HL-60 (cell line): Measurements from ENCODE around the gene PHF21B.

Experiments
- DNase-seq, 2 experiments: peaks; one replicate each; pipeline ENCODE4 v3.0.0-alpha.2; 2010 to 2020; ENCODE audit warnings: low read depth in 1 of 2, low spot score in 1 of 2
- H3K27ac ChIP-seq: fragments of 250-450 bp; sonication (Bioruptor Pico); replicated peaks from 2 replicates; pipeline ENCODE4 v1.5.1; 2020; ENCODE audit warnings: mild to moderate bottlenecking, moderate library complexity
- H3K27me3 ChIP-seq: fragments of 250-450 bp; sonication (Bioruptor Pico); 2 replicates; pipeline ENCODE4 v1.5.1; 2021; ENCODE audit warnings: mild to moderate bottlenecking, moderate library complexity; ENCODE audit not compliant: insufficient read depth, poor library complexity, severe bottlenecking
- H3K4me3 ChIP-seq: replicated peaks from 2 replicates; pipeline ENCODE4 v1.5.1; 2011; ENCODE audit warnings: mild to moderate bottlenecking, control low read depth, low read length; ENCODE audit not compliant: insufficient read depth
- GABPA ChIP-seq: IDR thresholded peaks from 2 replicates; pipeline ENCODE4 v1.6.1; 2012; ENCODE audit warnings: low read depth
- POLR2AphosphoS5 ChIP-seq: IDR thresholded peaks from 2 replicates; pipeline ENCODE4 v1.6.1; 2012; ENCODE audit warnings: low read depth
- SPI1 ChIP-seq: IDR thresholded peaks from 2 replicates; pipeline ENCODE4 v1.6.1; 2012; ENCODE audit warnings: low read depth, mild to moderate bottlenecking, borderline replicate concordance
- TF ChIP-seq, protein P1 (sequence below): IDR thresholded peaks from one replicate; pipeline ENCODE4 v1.5.1; 2011; ENCODE audit warnings: low read length, control low read depth, inconsistent platforms; ENCODE audit not compliant: insufficient read depth
- TF ChIP-seq, protein P2 (sequence below): IDR thresholded peaks from 2 replicates; pipeline ENCODE4 v1.6.1; 2012; ENCODE audit warnings: low read depth; ENCODE audit not compliant: insufficient replicate concordance

The PHF21B gene

DNA sequence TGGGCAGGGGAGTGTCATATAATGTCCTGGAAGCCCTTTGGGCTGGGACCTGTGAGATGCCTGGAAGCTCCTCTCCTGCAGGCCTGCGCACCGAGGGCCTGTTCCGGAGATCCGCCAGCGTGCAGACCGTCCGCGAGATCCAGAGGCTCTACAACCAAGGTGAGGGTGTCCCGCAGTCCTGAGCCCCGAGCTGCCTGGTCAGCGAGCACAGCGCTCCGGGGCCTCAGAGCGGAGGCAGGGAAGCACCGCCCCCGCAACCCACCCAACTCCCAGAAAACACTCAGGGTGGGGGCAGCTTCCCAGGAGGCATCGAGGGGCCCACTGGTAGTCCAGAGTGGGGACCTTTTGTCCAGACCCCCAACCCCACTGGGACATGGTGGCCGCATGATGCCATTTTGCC is 161.9 kb downstream of the PHF21B start:
- no peak for TF ChIP-seq POLR2AphosphoS5
- TF ChIP-seq, protein P1, sequence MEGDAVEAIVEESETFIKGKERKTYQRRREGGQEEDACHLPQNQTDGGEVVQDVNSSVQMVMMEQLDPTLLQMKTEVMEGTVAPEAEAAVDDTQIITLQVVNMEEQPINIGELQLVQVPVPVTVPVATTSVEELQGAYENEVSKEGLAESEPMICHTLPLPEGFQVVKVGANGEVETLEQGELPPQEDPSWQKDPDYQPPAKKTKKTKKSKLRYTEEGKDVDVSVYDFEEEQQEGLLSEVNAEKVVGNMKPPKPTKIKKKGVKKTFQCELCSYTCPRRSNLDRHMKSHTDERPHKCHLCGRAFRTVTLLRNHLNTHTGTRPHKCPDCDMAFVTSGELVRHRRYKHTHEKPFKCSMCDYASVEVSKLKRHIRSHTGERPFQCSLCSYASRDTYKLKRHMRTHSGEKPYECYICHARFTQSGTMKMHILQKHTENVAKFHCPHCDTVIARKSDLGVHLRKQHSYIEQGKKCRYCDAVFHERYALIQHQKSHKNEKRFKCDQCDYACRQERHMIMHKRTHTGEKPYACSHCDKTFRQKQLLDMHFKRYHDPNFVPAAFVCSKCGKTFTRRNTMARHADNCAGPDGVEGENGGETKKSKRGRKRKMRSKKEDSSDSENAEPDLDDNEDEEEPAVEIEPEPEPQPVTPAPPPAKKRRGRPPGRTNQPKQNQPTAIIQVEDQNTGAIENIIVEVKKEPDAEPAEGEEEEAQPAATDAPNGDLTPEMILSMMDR = no peak
- TF ChIP-seq, protein P2, sequence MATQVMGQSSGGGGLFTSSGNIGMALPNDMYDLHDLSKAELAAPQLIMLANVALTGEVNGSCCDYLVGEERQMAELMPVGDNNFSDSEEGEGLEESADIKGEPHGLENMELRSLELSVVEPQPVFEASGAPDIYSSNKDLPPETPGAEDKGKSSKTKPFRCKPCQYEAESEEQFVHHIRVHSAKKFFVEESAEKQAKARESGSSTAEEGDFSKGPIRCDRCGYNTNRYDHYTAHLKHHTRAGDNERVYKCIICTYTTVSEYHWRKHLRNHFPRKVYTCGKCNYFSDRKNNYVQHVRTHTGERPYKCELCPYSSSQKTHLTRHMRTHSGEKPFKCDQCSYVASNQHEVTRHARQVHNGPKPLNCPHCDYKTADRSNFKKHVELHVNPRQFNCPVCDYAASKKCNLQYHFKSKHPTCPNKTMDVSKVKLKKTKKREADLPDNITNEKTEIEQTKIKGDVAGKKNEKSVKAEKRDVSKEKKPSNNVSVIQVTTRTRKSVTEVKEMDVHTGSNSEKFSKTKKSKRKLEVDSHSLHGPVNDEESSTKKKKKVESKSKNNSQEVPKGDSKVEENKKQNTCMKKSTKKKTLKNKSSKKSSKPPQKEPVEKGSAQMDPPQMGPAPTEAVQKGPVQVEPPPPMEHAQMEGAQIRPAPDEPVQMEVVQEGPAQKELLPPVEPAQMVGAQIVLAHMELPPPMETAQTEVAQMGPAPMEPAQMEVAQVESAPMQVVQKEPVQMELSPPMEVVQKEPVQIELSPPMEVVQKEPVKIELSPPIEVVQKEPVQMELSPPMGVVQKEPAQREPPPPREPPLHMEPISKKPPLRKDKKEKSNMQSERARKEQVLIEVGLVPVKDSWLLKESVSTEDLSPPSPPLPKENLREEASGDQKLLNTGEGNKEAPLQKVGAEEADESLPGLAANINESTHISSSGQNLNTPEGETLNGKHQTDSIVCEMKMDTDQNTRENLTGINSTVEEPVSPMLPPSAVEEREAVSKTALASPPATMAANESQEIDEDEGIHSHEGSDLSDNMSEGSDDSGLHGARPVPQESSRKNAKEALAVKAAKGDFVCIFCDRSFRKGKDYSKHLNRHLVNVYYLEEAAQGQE = no peak
- TF ChIP-seq GABPA = no peak
- no peak for TF ChIP-seq SPI1
- no peak for DNase-seq
- Histone ChIP-seq H3K27me3 (no peaks in the 10 kb centered on the region), H3K27ac (no peak overlapping the region), H3K4me3 (no peak overlapping the region)

DNA sequence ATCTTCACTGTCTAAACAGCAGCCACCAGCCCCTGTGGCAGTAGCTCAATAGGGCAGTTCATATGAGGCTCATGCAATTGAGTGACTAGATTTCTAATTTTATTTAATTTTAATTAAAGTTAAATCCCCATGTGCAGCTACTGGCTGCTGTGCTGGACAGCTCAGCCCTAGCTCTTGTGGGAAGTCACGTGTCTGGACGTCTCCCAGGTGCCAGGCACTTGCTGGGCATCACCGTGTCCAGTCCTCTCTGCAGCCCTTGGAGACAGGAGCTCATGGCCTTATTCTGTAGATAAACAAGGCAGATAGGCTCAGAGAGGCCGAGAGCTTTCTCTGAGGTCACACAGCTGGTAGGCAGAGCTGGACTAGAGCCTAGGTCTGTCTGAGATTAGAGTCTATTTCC is 162.4 kb downstream of the PHF21B start:
- no peak overlapping the region for H3K4me3 ChIP-seq
- no peaks in the 10 kb centered on the region for H3K27me3 ChIP-seq
- H3K27ac ChIP-seq = no peak overlapping the region
- TF ChIP-seq POLR2AphosphoS5 = no peak
- TF ChIP-seq, protein P1 = no peak
- TF ChIP-seq SPI1 = no peak
- TF ChIP-seq GABPA = no peak
- TF ChIP-seq, protein P2 = no peak
- no peak for DNase-seq

DNA sequence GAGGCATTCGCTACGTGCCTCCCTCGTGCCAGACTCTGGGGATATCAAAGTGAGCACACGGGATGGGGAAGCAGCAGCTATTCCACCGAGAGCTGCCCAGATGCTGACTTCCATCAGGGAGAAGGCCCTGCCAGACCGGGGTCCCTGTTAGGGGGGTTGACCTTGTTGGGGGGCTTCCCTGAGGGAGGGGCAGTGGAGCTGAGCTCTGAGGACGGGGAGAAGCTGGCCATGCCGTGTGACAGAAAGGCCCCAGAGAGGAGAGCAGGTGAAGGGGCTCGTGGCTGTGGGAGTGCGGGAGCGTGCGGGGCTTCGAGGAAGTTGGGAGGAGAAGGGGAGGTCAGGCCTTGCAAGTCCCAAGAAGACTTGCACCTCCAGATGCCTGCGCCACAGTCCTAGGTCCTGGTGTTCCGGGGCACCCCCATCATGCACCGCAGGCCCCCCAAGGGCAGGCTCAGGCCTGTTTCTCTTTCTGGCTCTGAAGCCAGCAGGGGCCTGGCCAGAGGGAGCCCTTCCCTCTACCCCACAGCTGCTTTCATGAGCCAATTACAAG is 163.0 kb downstream of the PHF21B start:
- H3K4me3 ChIP-seq = no peak overlapping the region
- TF ChIP-seq POLR2AphosphoS5 (no peak), GABPA (no peak), SPI1 (no peak)
- TF ChIP-seq, protein P1 = no peak
- TF ChIP-seq, protein P2 = no peak
- no peak overlapping the region for H3K27ac ChIP-seq

More for the DNA sequence above, 163.0 kb downstream of the PHF21B start:
- H3K27me3 ChIP-seq = no peaks in the 10 kb centered on the region
- DNase-seq = no peak
